H54 (cell line): ENCODE data around the gene ARF3.
A peak's percentile ranks its signal among the peaks of the same experiment; 100 is the strongest.

Experiments used
- DNase-seq: peaks from one replicate; pipeline ENCODE4 v3.0.0; 2011; ENCODE audit warnings: low spot score, mixed read lengths; ENCODE audit not compliant: insufficient read length
- FAIRE-seq: peaks from 3 replicates; lab custom pipeline; 2011; peaks lifted over from hg19 to GRCh38; lab: Jason Lieb, UNC
- POLR2A ChIP-seq: IDR thresholded peaks from 2 replicates; pipeline ENCODE4 v1.6.1; 2011; ENCODE audit warnings: low read depth, mild to moderate bottlenecking, low read length

The ARF3 gene

GRCh38 chr12:48940181-48940580, 17.1 kb downstream of the ARF3 start:
- DNase-seq = no peak
- no peak for FAIRE-seq
- no peak for TF ChIP-seq POLR2A

GRCh38 chr12:48938805-48939204, 18.5 kb downstream of the ARF3 start:
- FAIRE-seq (no peak), DNase-seq (no peak)
- no peak for TF ChIP-seq POLR2A

- TF ChIP-seq POLR2A = no peak
- DNase-seq (no peak), FAIRE-seq (no peak)
These were observed 20.1 kb downstream of the ARF3 start for GRCh38 chr12:48937170-48937569.

- FAIRE-seq = no peak
- DNase-seq = peak; percentile 69
These were observed 20.8 kb downstream of the ARF3 start for GRCh38 chr12:48936379-48936979.

GRCh38 chr12:48934312-48934706, 23.0 kb downstream of the ARF3 start:
- no peak for FAIRE-seq
- no peak for TF ChIP-seq POLR2A
- DNase-seq = no peak

More at GRCh38 chr12:48936379-48936979, 20.8 kb downstream of the ARF3 start:
- TF ChIP-seq POLR2A = no peak

GRCh38 chr12:48933664-48934311, 23.5 kb downstream of the ARF3 start:
- no peak for TF ChIP-seq POLR2A
- FAIRE-seq = no peak
- no peak for DNase-seq

- no peak for FAIRE-seq
- no peak for TF ChIP-seq POLR2A
These were observed 24.4 kb downstream of the ARF3 start for GRCh38 chr12:48932878-48933277.

GRCh38 chr12:48930475-48930874, 26.8 kb downstream of the ARF3 start:
- TF ChIP-seq POLR2A = no peak
- no peak for DNase-seq
- FAIRE-seq = no peak

More at GRCh38 chr12:48932878-48933277, 24.4 kb downstream of the ARF3 start:
- DNase-seq = no peak

- FAIRE-seq = no peak
- DNase-seq = no peak
- TF ChIP-seq POLR2A = no peak
These were observed 27.7 kb downstream of the ARF3 start for GRCh38 chr12:48929551-48929950.

GRCh38 chr12:48927261-48927660, 30.0 kb downstream of the ARF3 start:
- no peak for FAIRE-seq
- no peak for DNase-seq

GRCh38 chr12:48925304-48926011, 31.8 kb downstream of the ARF3 start, which contains the start of gene FKBP11:
Gene FKBP11, minus strand, starts transcription at chr12:48925492. Its CDS starts 64 bp downstream, at chr12:48925428.
- no peak for FAIRE-seq
- no peak for TF ChIP-seq POLR2A
- no peak for DNase-seq

More at GRCh38 chr12:48927261-48927660, 30.0 kb downstream of the ARF3 start:
- no peak for TF ChIP-seq POLR2A

GRCh38 chr12:48924617-48925303, 32.5 kb downstream of the ARF3 start:
- DNase-seq (no peak), FAIRE-seq (no peak)
- no peak for TF ChIP-seq POLR2A

GRCh38 chr12:48923117-48923516, 34.2 kb downstream of the ARF3 start:
- DNase-seq (no peak), FAIRE-seq (no peak)
- TF ChIP-seq POLR2A = no peak

GRCh38 chr12:48917857-48918537, 39.3 kb downstream of the ARF3 start:
- FAIRE-seq (no peak), DNase-seq (no peak)
- TF ChIP-seq POLR2A = no peak
